IMR-90 (cell line): ENCODE results near the gene SFSWAP. TPM values are rescaled to one million over a fixed set of nuclear protein-coding genes. Genes with fewer than 3 reads are reported as not detected.

Experiments
- ATAC-seq: fragments of 200-7000 bp; cut with Tn5 transposase; 2 replicates; pipeline ENCODE4 v1.9.1; 2020; ENCODE audit warnings: low read depth, mild to moderate bottlenecking, moderate library complexity
- BruUV-seq: library from RNA; stranded (reverse); fragments of 400-500 nt; replicated peaks from 2 replicates; lab custom pipeline; 2021; lab: Mats Ljungman, UMichigan
- CTCF ChIA-PET: fragments of 300-600 bp; formaldehyde crosslinking; extraction: SDS; loops from one replicate; lab custom pipeline; 2021; ENCODE audit warnings: antibody characterized with exemption; lab: Yijun Ruan, JAX
- POLR2A ChIA-PET: fragments of 300-600 bp; sonication (Branson Sonifier 250); formaldehyde crosslinking; loops from one replicate; lab custom pipeline; 2022; ENCODE audit warnings: antibody characterized with exemption; ENCODE audit not compliant: unreplicated experiment; lab: Charles Lee
- DNase-seq: peaks from one replicate; pipeline ENCODE4 v3.0.0; 2013
- H2AFZ ChIP-seq: replicated peaks from 2 replicates; pipeline ENCODE3; 2013; ENCODE audit warnings: low read length, mild to moderate bottlenecking; ENCODE audit not compliant: poor library complexity
- H2AK5ac ChIP-seq: 2 replicates; pipeline ENCODE4 v1.6.1; 2013; ENCODE audit warnings: low read depth, low read length, inconsistent platforms
- H2AK9ac ChIP-seq: replicated peaks from 2 replicates; pipeline ENCODE3; 2013; ENCODE audit warnings: mild to moderate bottlenecking, low read depth, low read length, moderate library complexity; ENCODE audit not compliant: poor library complexity
- H2BK120ac ChIP-seq: 2 replicates; pipeline ENCODE4 v1.6.1; 2013; ENCODE audit warnings: low read depth, low read length, inconsistent platforms
- H2BK15ac ChIP-seq: 3 replicates; pipeline ENCODE4 v1.6.1; 2013; ENCODE audit warnings: low read depth, low read length, inconsistent platforms
- H2BK20ac ChIP-seq: 2 replicates; pipeline ENCODE4 v1.6.1; 2013; ENCODE audit warnings: low read depth, mild to moderate bottlenecking, inconsistent platforms, low read length, moderate library complexity
- H2BK5ac ChIP-seq: 2 replicates; pipeline ENCODE4 v1.6.1; 2013; ENCODE audit warnings: mild to moderate bottlenecking, low read depth, low read length, inconsistent platforms; ENCODE audit not compliant: poor library complexity, severe bottlenecking
- H3K14ac ChIP-seq: replicated peaks from 2 replicates; pipeline ENCODE4 v1.6.1; 2013; ENCODE audit warnings: low read depth, low read length, inconsistent platforms
- H3K18ac ChIP-seq: 2 replicates; pipeline ENCODE4 v1.6.1; 2013; ENCODE audit warnings: low read depth, low read length, control low read depth
- H3K23ac ChIP-seq: 2 replicates; pipeline ENCODE4 v1.6.1; 2013; ENCODE audit warnings: low read depth, low read length, inconsistent platforms
- H3K27ac ChIP-seq: 2 replicates; pipeline ENCODE4 v1.5.1; 2013; ENCODE audit warnings: mild to moderate bottlenecking, control low read depth, low read length; ENCODE audit not compliant: insufficient read depth
- H3K27me3 ChIP-seq: 2 replicates; pipeline ENCODE4 v1.6.1; 2013; ENCODE audit warnings: low read length; ENCODE audit not compliant: control insufficient read depth, insufficient read depth
- H3K36me3 ChIP-seq: 2 replicates; pipeline ENCODE4 v1.6.1; 2013; ENCODE audit warnings: low read length, mixed read lengths; ENCODE audit not compliant: control insufficient read depth, insufficient read depth
- H3K4ac ChIP-seq: 2 replicates; pipeline ENCODE4 v1.6.1; 2013; ENCODE audit warnings: low read depth, low read length, inconsistent platforms
- H3K4me1 ChIP-seq: 2 replicates; pipeline ENCODE4 v1.6.1; 2013; ENCODE audit warnings: low read length, mixed read lengths; ENCODE audit not compliant: control insufficient read depth, insufficient read depth
- H3K4me2 ChIP-seq: 2 replicates; pipeline ENCODE4 v1.6.1; 2013; ENCODE audit warnings: low read depth, mild to moderate bottlenecking, control low read depth, low read length, moderate library complexity
- H3K4me3 ChIP-seq: 2 replicates; pipeline ENCODE4 v1.5.1; 2013; ENCODE audit warnings: low read depth, mild to moderate bottlenecking, control low read depth, low read length, moderate library complexity; ENCODE audit not compliant: insufficient read depth
- H3K56ac ChIP-seq: 2 replicates; pipeline ENCODE4 v1.6.1; 2013; ENCODE audit warnings: low read length, inconsistent platforms; ENCODE audit not compliant: insufficient read depth; ENCODE audit errors: extremely low read depth
- H3K79me1 ChIP-seq, 2 experiments: 2 replicates each; pipeline ENCODE4 v1.6.1; 2013; ENCODE audit warnings: low read length in 2 of 2, inconsistent platforms in 1 of 2, low read depth in 1 of 2
- H3K9ac ChIP-seq: 2 replicates; pipeline ENCODE4 v1.6.1; 2013; ENCODE audit warnings: low read depth, low read length, control low read depth
- H3K9me1 ChIP-seq: 2 replicates; pipeline ENCODE4 v1.6.1; 2013; ENCODE audit warnings: low read length, inconsistent platforms; ENCODE audit not compliant: insufficient read depth
- H3K9me3 ChIP-seq: 2 replicates; pipeline ENCODE4 v1.6.1; 2013; ENCODE audit warnings: low read length; ENCODE audit not compliant: control insufficient read depth, insufficient read depth
- H4K20me1 ChIP-seq: 2 replicates; pipeline ENCODE4 v1.6.1; 2013; ENCODE audit warnings: low read length, inconsistent platforms; ENCODE audit not compliant: insufficient read depth
- H4K5ac ChIP-seq: 2 replicates; pipeline ENCODE4 v1.6.1; 2013; ENCODE audit warnings: mild to moderate bottlenecking, low read depth, low read length, control low read depth
- H4K8ac ChIP-seq, 2 experiments: 2 replicates each; pipeline ENCODE4 v1.6.1; 2013; ENCODE audit warnings: low read depth in 2 of 2, low read length in 2 of 2, control low read depth in 1 of 2, inconsistent platforms in 1 of 2
- H4K91ac ChIP-seq: 2 replicates; pipeline ENCODE4 v1.6.1; 2013; ENCODE audit warnings: low read depth, low read length, inconsistent platforms; ENCODE audit not compliant: insufficient read depth
- CEBPB ChIP-seq: IDR thresholded peaks from 2 replicates; pipeline ENCODE4 v1.6.1; 2012; ENCODE audit warnings: low read depth, low read length, improper control_type of control experiment
- CHD1 ChIP-seq: IDR thresholded peaks from 2 replicates; pipeline ENCODE4 v1.6.1; 2012; ENCODE audit warnings: low read depth, low read length, improper control_type of control experiment
- ELK1 ChIP-seq: fragments of 150-350 bp; IDR thresholded peaks from 2 replicates; pipeline ENCODE4 v1.6.1; 2016; ENCODE audit warnings: low read depth, mild to moderate bottlenecking, low read length, moderate library complexity, borderline replicate concordance
- FOS ChIP-seq: fragments of 150-350 bp; IDR thresholded peaks from 2 replicates; pipeline ENCODE4 v1.6.1; 2016; ENCODE audit warnings: low read depth, low read length
- MAFK ChIP-seq: IDR thresholded peaks from 2 replicates; pipeline ENCODE4 v1.6.1; 2012; ENCODE audit warnings: low read depth, low read length, improper control_type of control experiment
- MXI1 ChIP-seq: IDR thresholded peaks from 2 replicates; pipeline ENCODE4 v1.6.1; 2012; ENCODE audit warnings: low read depth, mild to moderate bottlenecking, low read length, moderate library complexity, borderline replicate concordance
- NFE2L2 ChIP-seq: fragments of 150-350 bp; IDR thresholded peaks from 2 replicates; pipeline ENCODE4 v1.6.1; 2016; ENCODE audit warnings: low read depth, mild to moderate bottlenecking, low read length
- POLR2A ChIP-seq: IDR thresholded peaks from 2 replicates; pipeline ENCODE4 v1.6.1; 2012; ENCODE audit warnings: mild to moderate bottlenecking, low read depth, low read length
- RAD21 ChIP-seq: IDR thresholded peaks from 2 replicates; pipeline ENCODE4 v1.6.1; 2012; ENCODE audit warnings: low read length, improper control_type of control experiment
- RCOR1 ChIP-seq: IDR thresholded peaks from 2 replicates; pipeline ENCODE4 v1.6.1; 2012; ENCODE audit warnings: mild to moderate bottlenecking, low read length, improper control_type of control experiment; ENCODE audit not compliant: insufficient replicate concordance
- SMC3 ChIP-seq: fragments of 150-350 bp; IDR thresholded peaks from 2 replicates; pipeline ENCODE4 v1.6.1; 2016; ENCODE audit warnings: low read depth, mild to moderate bottlenecking, antibody characterized with exemption, low read length, moderate library complexity
- WGBS, 2 experiments: methylation state at CpG; one replicate each; pipeline versions ENCODE4 v1.1.5 to v1.1.7; 2013; ENCODE audit warnings: missing lambda C conversion rate in 2 of 2; ENCODE audit not compliant: insufficient read length in 1 of 2; ENCODE audit errors: extremely low coverage in 2 of 2; 5-methylcytosine and 5-hydroxymethylcytosine counted together
- dilution Hi-C: fragments of 300-500 bp; cut with HindIII; formaldehyde crosslinking; loops from one replicate; pipeline ENCODE4 v1.14.3; 2018; ENCODE audit warnings: low sequenced_read_pairs; ENCODE audit not compliant: unreplicated experiment
- in situ Hi-C: fragments of 300-500 bp; cut with MboI; formaldehyde crosslinking; loops from 3 replicates; pipeline ENCODE4 v1.14.3; 2019; ENCODE audit warnings: low sequenced_read_pairs, inconsistent platforms, mixed read lengths
- intact Hi-C: fragments of 100-400 bp; cut with micrococcal nuclease; formaldehyde crosslinking; loops from 2 replicates; pipeline ENCODE4 v1.10.0; 2022
- polyA plus RNA-seq, 3 experiments: library from polyadenylated mRNA; depleted of rRNA; stranded (reverse); fragments of >200 nt; gene quantifications; 2 replicates each; pipeline ENCODE4 v1.2.3, GENCODE V29; 2012; ENCODE audit warnings: low replicate concordance in 1 of 3
- total RNA-seq: library from RNA; depleted of rRNA; stranded (reverse); fragments of >200 nt; gene quantifications from 2 replicates; pipeline ENCODE4 v1.2.3, GENCODE V29; 2012
- TF ChIP-seq, protein P1 (sequence below): conservative IDR thresholded peaks from 2 replicates; pipeline ENCODE4 v1.5.1; 2012; ENCODE audit warnings: mild to moderate bottlenecking, low read depth, low read length, improper control_type of control experiment

Gene SFSWAP
- total and polyA plus RNA-seq, 2 of the 4 experiments (the other 2 are of a cell fraction) = 19.7 to 22.4 TPM

- no peak overlapping the region for H2BK5ac ChIP-seq
- H3K4me2 ChIP-seq = no peak overlapping the region
- H2BK120ac ChIP-seq = no peak overlapping the region
- DNase-seq (no peak), ATAC-seq (no peak)
- H3K23ac ChIP-seq = no peak overlapping the region
- CTCF ChIA-PET = no interaction called here
- H4K20me1 ChIP-seq = no peaks in the 10 kb centered on the region
- H2AFZ ChIP-seq = no peak overlapping the region
- H4K8ac ChIP-seq = no peak overlapping the region
- intact Hi-C loops = no loop called here
- H3K27me3 ChIP-seq = no peaks in the 10 kb centered on the region
- BruUV-seq = no TSS peak
- H2BK15ac ChIP-seq = no peak overlapping the region
- H3K56ac ChIP-seq = no peak overlapping the region
- H3K9me3 ChIP-seq = peaks cover 4% of the 10 kb centered on the region
- no peaks in the 10 kb centered on the region for H3K36me3 ChIP-seq
- WGBS, 2 experiments = 67% methylated on average over 4 of the region's 14 CpGs; no CpG with 5 or more reads in 1 of the 2 experiments
- H2BK20ac ChIP-seq = no peak overlapping the region
- H3K9ac ChIP-seq = no peak overlapping the region
- dilution Hi-C loops = no loop called here
- no peak overlapping the region for H2AK5ac ChIP-seq
- no peak overlapping the region for H3K4ac ChIP-seq
- POLR2A ChIA-PET = no interaction called here
- no peaks in the 10 kb centered on the region for H3K4me1 ChIP-seq
- no peaks in the 10 kb centered on the region for H3K9me1 ChIP-seq
- TF ChIP-seq RAD21 = no peak
- TF ChIP-seq, protein P1, sequence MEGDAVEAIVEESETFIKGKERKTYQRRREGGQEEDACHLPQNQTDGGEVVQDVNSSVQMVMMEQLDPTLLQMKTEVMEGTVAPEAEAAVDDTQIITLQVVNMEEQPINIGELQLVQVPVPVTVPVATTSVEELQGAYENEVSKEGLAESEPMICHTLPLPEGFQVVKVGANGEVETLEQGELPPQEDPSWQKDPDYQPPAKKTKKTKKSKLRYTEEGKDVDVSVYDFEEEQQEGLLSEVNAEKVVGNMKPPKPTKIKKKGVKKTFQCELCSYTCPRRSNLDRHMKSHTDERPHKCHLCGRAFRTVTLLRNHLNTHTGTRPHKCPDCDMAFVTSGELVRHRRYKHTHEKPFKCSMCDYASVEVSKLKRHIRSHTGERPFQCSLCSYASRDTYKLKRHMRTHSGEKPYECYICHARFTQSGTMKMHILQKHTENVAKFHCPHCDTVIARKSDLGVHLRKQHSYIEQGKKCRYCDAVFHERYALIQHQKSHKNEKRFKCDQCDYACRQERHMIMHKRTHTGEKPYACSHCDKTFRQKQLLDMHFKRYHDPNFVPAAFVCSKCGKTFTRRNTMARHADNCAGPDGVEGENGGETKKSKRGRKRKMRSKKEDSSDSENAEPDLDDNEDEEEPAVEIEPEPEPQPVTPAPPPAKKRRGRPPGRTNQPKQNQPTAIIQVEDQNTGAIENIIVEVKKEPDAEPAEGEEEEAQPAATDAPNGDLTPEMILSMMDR = no peak
- no peak for TF ChIP-seq MAFK
- no peak for TF ChIP-seq MXI1
- no peak for TF ChIP-seq ELK1
- TF ChIP-seq POLR2A = no peak
- no peak for TF ChIP-seq SMC3
- no peak for TF ChIP-seq NFE2L2
- TF ChIP-seq CEBPB = no peak
- no peak for TF ChIP-seq CHD1
- TF ChIP-seq RCOR1 = no peak
- TF ChIP-seq FOS = no peak
- no peak overlapping the region for H4K91ac ChIP-seq
- H3K18ac ChIP-seq = no peak overlapping the region
- no peak overlapping the region for H3K14ac ChIP-seq
- no peaks in the 10 kb centered on the region for H3K79me1 ChIP-seq
- H2AK9ac ChIP-seq = no peak overlapping the region
- no peak overlapping the region for H3K27ac ChIP-seq
- H4K5ac ChIP-seq = no peak overlapping the region
- in situ Hi-C loops = loop anchor here (25.0 kb wide), 1 partner anchor 890 kb away; no protein-coding TSS in a partner anchor
- no peak overlapping the region for H3K4me3 ChIP-seq
Measured at GRCh38 chr12:131701705-131702572, 9.0 kb upstream of the SFSWAP start.
